ENCODE results near the gene PPAN.

The PPAN gene, protein sequence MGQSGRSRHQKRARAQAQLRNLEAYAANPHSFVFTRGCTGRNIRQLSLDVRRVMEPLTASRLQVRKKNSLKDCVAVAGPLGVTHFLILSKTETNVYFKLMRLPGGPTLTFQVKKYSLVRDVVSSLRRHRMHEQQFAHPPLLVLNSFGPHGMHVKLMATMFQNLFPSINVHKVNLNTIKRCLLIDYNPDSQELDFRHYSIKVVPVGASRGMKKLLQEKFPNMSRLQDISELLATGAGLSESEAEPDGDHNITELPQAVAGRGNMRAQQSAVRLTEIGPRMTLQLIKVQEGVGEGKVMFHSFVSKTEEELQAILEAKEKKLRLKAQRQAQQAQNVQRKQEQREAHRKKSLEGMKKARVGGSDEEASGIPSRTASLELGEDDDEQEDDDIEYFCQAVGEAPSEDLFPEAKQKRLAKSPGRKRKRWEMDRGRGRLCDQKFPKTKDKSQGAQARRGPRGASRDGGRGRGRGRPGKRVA

DNA sequence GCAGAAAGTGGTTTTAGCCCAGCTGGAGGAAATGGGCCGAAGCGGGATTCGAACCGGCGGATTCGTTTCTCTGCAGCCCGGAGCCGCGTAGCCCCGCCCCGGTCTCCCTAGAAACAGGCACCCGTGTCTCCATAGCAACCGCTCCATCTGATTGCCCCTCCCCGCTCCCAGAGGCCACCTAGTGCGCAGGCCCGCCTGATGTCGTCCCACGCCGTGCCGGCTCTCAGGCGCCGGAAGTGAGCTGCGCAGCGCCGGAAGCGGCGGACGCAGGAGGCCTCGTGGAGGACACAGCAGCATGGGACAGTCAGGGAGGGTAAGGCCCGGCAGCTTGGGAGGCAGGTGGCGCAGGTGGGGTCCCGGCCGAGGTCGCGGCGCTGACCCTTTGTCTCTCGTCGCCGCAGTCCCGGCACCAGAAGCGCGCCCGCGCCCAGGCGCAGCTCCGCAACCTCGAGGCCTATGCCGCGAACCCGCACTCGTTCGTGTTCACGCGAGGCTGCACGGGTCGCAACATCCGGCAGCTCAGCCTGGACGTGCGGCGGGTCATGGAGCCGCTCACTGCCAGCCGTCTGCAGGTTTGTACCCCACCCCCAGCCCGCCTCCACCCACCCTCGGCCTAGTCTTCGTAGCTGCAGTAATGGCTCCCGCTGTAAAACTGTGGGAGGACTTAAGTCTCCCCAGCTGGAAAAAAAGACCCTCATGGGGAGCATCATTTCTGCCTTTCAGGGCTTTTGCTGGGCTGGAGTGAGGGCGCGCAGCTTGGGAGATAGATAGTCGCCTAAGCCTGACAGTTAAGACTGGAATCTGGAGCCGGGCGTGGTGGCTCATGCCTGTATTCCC lies at the start of gene PPAN:
Gene PPAN, plus strand, starts transcription at position 263 of the 837 bp plus-strand sequence. Its CDS starts 33 bp downstream, at position 296.
- DNase-seq (ENCODE audit: low read depth in 2 of 2, low spot score in 1 of 2) = peak; percentile 92 to 94

DNA sequence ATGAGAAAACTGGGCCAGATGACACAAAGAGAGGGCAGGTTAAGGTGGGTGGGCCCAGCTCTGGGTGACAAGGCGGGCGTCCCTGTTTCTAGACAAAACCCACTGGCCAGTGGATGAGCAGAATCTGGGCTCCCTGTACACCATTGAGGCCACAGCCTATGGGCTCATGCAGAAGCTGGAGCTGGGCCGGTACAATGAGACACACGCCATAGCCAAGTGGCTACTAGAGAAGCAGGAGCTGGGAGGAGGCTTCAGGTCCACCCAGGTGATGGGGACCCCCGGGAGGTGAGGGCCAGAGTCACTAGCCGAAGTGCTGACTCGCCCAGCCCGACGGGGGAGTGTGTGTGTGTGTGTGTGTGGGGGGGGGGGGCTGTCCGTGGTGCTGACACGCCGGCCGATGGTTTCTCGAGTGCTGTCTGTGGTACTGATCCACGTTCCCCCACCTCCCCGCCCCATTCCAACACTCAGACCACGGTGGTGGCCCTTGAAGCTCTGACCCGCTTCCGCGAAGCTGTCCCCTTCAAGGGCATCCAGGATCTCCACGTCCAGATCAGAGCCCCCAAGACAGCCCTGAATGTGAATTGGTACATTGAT lies 44.3 kb upstream of the PPAN start:
- no peak for DNase-seq (ENCODE audit: low read depth in 2 of 2, low spot score in 1 of 2)

DNA sequence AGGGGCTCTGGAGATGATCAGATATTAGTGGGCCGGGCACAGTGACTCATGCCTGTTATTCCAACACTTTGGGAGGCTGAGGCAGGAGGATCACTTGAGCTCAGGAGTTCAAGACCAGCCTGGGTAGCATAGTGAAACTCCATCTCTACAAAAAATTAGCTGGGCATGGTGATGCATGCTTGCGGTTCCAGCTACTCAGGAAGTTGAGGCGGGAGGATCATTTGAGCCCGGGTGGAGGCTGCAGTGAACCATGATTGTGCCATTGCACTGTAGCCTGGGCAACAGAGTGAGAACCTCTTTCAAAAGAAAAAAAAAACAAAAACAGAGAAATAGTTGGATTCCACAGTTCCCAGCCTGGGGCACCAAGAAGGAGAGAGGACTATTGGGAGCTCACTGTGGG lies 38.0 kb upstream of the PPAN start:
- DNase-seq (ENCODE audit: low read depth in 2 of 2, low spot score in 1 of 2) = no peak

DNA sequence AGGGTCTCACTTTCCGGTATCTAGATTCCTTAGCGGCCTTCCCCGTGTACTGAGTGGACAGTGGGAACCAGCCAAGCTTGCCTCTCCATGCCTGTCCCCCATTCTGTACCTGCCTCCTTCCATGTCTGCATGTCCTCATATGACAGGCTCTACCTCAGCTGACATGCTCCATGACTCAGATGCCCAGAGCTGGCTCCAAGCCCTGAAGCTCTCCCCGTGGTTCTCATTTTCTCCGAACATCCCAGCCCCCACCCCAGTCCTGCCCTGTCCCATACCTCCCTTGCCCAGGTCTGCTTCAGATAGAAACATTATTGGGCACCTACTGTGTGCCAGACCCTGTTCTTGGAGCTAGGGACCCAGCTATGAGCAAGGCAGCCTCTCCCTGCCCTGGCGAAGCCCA lies 37.1 kb upstream of the PPAN start:
- no peak for DNase-seq (ENCODE audit: low read depth in 2 of 2, low spot score in 1 of 2)

DNA sequence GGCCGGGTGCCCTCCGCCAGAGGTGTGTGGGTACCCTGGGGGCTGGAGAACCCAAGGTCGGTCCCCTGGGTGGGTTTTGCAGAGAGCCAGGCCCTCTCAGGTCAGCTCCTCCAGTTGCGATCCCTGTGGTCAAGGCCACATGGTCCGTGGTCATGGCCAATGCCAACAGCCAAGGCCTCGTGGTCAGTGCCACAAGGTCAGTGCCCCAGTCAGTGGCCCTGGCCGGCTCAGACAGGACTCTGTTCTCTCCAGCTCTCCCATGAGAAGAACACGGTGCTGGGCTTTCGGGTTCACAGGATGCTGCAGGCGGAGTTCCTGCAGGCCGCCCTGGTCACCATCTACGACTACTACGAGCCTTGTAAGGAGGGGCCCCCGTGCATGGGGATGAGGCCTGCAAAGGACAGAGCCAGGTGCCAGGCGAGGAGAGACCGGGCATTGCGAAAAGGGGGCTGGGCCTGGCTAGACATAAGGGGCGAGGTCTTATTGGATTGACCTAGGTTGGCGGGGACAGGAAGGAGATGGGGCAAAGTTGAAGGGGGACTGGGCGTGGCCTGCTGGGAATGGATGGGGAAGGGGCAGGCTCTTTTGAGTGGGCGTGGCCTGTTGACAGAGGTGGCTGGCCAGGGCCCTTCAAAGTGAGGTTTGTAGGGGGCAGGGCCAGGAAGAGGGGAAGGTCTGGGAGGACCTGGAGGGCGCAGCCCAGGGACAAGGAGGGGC lies 35.3 kb upstream of the PPAN start:
- DNase-seq (ENCODE audit: low read depth in 2 of 2, low spot score in 1 of 2) = no peak

DNA sequence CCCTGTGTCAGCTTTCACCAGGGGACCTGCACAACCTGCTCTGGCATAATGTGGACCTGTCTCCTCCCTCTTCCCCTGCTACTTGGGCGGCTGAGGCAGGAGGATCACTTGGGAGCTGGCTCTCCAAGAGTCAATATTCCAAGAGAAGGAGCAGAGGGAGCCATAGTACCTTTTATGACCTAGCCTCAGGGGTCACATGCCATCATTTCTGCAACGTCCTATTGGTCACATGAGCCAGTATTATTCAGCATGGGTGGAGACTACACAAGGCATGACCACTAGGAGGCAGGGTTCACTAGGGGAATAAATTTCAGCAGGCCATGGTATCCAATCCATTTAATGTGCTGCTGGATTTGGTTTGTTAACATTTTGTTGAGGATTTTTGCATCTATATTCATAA lies 32.0 kb upstream of the PPAN start:
- DNase-seq (ENCODE audit: low read depth in 2 of 2, low spot score in 1 of 2) = peak in 1 of 2 donors; percentile 19

DNA sequence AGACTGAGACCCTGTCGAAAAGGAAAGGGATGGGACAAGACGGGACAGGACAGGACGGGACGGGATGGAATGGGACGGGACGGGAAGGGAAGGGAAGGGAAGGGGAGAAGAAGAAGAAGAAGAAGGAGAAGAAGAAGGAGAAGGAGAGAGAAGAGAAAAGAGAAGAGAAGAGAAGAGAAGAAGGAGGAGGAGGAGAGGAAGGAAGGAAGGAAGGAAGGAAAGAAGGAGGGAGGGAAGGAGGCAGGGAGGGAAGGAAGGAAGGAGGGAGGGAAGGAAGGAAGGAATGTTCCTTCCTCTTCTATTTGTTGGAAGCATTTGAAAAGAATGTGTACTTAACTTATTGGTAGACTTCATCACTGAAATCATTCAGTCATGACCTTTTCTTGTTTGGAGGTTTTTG lies 29.6 kb upstream of the PPAN start:
- DNase-seq (ENCODE audit: low read depth in 2 of 2, low spot score in 1 of 2) = no peak

DNA sequence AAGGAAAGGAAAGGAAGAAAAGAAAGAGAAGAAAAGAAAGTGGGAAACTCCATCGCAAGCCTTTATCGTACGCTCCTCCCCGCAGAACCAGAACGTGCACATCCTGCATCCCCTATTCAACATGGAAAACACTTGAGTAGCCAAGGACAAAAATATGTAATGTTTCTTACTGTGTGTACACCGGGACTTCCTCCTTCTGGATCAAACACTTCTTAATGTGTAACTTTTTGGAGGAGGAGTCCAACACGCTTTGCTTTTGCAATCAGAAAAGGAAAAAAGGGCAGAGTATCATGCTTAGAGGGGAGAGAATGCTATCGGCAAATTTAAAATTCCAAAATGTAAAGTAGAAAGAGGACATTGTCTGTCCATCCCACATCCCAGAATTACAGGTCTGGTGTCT lies 27.8 kb upstream of the PPAN start:
- no peak for DNase-seq (ENCODE audit: low read depth in 2 of 2, low spot score in 1 of 2)

DNA sequence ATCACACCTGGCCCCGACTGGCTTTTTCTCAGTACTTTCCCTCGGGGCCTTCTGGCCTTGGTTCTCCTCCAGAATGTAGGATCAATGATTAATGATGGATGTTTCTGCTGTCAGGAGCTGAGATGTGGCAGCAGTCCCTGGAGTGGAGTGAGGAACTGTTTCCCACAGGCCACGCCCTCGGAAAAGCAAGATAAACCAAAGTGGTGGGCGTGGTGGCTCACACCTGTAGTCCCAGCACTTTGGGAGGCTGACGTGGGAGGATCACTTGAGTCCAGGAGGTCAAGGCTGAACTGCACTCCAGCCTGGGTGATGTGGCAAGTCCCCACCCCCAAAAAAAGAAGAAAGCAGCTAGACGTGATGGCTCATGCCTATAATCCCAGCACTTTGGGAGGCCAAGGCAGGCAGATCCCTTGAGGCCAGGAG lies 27.1 kb upstream of the PPAN start:
- no peak for DNase-seq (ENCODE audit: low read depth in 2 of 2, low spot score in 1 of 2)

DNA sequence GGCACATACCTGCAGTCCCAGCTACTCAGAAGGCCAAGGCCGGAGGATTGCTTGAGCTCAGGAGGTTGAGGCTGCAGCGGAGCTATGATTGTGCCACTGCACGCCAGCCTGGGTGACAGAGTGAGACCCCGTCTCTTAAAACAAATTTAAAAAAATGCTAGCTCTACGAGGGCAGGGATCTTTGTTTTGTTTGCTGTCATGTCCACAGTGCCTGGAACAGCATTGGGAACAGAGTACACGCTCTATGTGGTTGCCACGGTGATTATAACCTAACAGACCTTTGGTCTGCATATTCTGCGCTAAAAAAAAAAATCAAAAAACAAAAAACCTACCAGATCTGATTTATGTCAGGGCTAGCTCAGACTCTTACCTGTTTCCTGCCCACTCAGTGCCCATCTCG lies 22.3 kb upstream of the PPAN start:
- DNase-seq (ENCODE audit: low read depth in 2 of 2, low spot score in 1 of 2) = no peak

DNA sequence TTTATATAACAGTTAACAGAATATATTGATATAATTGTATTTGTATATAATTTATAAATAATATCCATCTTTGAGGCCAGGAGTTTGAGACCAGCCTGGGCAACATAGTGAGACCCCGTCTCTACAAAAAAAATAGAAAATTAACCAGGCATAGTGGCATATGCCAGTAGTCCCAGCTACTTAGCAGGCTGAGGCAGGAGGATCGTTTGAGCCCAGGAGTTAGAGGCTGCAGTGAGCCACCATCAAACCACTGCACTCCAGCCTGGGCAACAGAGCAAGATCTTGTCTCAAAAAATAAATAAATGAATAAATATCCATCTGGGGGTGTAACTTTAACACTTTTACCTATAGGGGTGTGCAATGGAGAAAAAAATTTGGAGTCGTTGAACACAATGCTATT lies 21.4 kb upstream of the PPAN start:
- no peak for DNase-seq (ENCODE audit: low read depth in 2 of 2, low spot score in 1 of 2)

DNA sequence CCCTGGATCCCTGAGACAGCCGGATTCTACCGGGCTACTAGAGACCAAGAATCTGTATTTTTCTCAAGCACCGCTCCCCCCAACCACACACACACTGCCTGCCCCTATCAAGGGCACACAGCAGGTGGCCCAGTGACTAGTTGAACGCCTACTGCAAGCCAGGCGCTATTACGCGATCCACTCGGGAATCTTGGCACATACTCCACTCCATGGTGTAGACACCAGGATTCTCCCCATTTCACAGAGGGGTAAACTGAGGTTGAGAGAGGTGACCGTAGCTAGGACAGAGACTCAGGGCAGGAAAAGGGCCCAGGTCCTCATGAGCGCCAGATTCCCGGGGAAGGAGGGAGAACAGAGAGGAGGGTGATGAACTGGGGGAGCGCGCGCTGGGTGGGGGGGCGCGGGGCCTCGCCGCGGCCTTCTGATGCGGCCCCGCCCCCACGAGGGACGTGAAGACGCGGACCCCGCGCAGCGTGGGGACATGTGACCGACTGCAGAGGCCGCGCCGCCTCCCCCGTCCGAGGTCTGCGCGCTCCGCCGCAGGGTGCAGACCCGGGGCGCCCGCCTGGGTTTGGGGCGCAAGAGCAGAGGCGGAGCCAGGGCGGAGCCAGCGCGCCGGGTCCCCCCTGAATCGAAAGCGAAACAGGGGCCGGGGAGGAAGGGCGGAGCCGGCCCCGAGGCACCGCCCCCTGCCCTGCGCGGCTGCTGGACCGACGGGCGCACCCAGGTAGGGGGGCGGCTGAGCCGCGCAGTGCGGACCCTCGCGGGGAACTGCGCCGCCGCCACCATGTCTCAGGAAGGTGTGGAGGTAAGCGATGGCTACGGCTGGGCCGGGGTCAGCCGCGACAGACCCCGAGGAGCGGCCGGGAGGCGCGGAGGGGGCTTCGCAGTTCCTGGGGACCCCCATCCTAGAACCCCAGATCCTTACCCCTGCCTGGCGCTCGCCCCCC lies 20.2 kb upstream of the PPAN start, which contains the start of gene SHFL:
Gene SHFL, plus strand, starts transcription at position 677 of the 950 bp plus-strand sequence. Its CDS starts 111 bp downstream, at position 788.
- peak; percentile 63 to 71 for DNase-seq (ENCODE audit: low read depth in 2 of 2, low spot score in 1 of 2)

DNA sequence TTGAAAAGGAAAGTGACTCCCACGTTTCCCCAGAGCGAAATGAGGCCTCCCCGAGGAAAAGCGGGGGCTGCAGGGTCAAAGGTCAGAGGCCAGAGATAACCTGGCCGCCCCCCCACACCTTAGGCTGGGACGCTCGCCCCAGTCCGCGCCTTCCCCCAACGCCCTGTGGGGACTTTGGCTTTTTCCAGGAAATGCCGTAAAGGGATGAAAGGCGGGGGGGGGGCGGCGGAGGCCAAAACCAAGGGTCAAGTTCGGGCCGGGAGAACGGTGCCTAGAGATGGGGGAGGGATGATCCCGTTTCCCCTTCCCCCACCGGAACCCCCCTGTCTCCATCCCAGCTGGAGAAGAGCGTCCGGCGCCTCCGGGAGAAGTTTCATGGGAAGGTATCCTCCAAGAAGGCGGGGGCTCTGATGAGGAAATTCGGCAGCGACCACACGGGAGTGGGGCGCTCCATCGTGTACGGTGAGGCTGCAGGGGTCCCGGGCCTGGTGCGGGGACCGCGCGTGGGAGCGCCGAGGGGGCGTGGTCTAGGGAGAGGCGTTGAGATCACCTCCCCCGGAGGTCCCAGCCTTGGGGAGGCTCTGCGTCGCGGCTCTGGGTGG lies 19.5 kb upstream of the PPAN start:
- peak in 1 of 2 donors; percentile 56 for DNase-seq (ENCODE audit: low read depth in 2 of 2, low spot score in 1 of 2)

DNA sequence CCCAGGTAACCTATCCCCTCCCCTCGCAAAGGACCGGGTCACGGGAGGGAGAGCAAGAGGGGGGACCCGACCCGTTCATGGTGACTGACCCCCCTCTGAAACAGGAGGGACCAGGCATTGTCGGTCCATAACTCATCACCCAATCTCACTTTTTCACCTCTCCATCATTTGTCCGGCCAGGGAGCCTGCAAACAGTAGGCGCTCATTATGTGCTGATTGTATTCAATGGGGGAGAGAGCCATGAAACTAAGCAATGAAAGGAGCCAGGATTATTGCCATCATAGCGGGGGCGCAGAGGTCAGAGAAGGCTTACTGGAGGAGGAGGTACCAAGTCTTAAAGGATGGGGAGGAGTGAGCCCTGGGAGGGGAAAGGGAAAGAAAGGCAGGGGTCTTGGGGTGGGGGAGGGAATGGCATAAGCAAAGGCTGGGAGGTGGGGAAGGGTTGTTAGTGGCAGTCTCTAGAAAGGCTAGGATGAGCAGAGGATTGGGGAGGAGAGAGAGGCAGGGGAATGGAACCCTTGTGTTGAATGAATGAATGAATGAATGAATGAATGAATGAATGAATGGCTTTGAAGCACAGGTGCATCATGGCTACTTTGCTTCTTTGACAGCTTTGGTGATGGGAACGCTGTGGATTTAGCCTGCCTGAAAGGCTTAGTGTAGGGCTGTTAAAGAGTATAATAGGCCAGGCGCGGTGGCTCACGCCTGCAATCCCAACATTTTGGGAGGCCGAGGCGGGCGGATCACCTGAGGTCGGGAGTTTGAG lies 18.7 kb upstream of the PPAN start:
- no peak for DNase-seq (ENCODE audit: low read depth in 2 of 2, low spot score in 1 of 2)

DNA sequence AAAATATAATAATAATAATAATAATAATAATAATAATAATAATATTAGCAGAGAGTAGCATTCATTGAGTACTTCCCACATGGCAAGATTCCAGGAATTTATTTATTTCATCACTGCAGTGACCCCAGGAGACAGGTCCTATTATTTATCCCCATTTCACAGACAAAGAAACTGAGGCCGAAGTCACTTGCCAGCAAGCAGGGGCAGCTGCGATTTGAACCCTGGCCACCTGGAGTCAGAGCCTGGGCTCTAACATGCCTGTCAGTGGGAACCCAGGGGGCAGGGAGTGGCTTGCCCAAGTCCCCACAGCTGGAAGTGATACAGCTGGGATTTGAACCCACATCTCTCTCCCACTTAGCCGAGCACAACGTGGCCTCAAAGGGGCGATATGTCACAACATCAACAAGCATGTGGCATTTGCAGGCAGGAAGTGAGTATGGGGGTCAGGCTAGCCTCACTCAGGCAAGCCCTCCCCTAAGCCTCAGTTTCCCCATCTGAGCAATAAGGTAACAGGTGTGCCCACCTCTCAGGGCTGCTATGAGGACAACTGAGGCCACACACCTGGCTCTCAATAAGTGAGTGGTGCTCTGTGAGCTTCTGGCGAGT lies 17.1 kb upstream of the PPAN start:
- no peak for DNase-seq (ENCODE audit: low read depth in 2 of 2, low spot score in 1 of 2)

DNA sequence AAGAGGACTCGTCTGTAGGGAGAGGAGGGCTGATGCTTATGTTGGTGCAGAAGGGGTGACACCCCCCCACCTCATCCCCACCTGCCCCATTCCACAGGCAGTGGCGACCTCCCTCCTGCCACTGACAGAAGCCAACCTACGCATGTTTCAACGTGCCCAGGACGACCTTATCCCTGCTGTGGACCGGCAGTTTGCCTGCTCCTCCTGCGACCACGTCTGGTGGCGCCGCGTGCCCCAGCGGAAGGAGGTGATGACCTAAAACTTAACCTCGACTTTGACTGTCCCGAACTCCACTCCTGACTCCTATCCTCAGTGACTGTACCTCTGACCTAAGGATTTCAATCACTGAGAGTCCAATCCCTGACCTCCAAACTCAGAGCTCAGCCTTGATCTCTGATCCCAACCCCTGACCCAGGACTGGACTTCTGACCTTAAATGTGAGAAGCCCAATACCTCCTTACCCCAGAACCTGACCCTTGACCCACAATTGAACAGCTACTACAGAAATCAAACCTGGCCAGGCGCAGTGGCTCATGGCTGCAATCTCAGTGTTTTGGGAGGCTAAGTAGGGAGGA lies 16.3 kb upstream of the PPAN start:
- DNase-seq (ENCODE audit: low read depth in 2 of 2, low spot score in 1 of 2) = no peak

DNA sequence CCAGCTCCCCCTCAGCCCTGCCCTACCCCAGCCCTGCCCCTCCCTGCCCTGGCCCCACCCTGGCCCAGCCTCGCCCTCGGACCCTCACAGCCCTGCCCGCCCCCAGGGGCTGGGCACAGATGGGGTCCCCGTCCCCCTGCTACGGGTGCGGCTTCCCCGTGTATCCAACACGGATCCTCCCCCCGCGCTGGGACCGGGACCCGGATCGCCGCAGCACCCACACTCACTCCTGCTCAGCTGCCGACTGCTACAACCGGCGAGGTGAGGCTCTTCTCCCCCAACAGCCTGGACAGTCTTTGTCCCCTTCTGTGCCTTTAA lies 14.8 kb upstream of the PPAN start:
- DNase-seq (ENCODE audit: low read depth in 2 of 2, low spot score in 1 of 2) = no peak

Measured in stimulated activated CD8-positive, alpha-beta memory T cell treated with anti-CD3 and anti-CD28 coated beads, Interleukin-4, amount 100 ng/mL, for 4 hours (primary cell).